ENCODE data around the gene DVL1. TPM values are rescaled to one million over a fixed set of nuclear protein-coding genes. Genes with fewer than 3 reads are reported as not detected.

DVL1 gene
- total RNA-seq, 2 experiments from 2014 or later, result 37.2 to 39.2 TPM

DNA sequence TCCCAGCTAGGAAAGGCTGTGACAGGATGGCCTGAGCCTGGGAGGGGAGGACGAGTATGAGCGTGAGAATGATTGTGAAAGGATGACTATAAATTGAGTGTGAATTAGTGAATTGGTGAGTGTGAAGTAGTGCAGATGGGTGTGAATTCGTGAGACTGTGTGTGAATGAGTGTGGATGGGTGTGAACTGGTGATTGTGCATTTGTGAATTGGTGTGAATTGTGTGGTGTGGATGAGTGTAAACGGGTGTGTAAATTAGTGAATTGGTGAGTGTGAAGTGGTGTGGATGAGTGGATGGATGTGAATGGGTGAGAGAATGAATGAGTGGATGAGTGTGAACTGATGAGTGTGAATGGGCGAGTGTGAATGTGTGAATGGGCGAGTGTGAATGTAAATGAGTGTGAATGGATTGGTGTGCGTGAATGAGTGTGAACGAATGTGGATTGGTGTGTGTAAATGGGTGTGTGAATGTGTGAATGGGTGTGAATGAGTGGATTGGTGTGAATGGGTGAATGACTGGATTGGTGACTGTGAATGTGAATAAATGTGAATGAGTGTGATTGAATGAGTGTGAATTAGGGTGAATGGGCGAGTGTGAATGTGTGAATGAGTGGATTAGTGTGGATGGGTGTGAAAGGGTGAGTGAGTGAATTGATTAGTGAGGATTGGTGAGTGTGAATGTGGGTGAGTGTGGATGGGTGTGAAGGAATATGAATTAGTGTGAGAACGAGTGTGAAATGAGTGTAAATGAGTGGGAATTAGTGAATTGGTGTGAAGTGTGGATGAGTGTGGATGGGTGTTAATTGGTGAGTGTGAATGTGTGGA is 16.9 kb upstream of the DVL1 start:
- Mint-ChIP-seq H3K27me3 (no peaks in the 10 kb centered on the region), H3K27ac (no peak overlapping the region), H3K4me1 (ENCODE audit: low read depth) (peaks cover 4% of the 10 kb centered on the region), H3K4me3 (no peak overlapping the region), H3K9me3 (no peaks in the 10 kb centered on the region), H3K36me3 (ENCODE audit: low read depth) (no peaks in the 10 kb centered on the region)
- CTCF ChIA-PET, result no interaction called here
- DNase-seq (no peak), ATAC-seq (no peak)
- intact Hi-C loops (cut with micrococcal nuclease), result no loop called here
- TF ChIP-seq CTCF (IDR thresholded peaks at IDR 0.05), result no peak
- POLR2A ChIA-PET, result interaction anchor here (0.6 kb wide), 1 partner anchor 89 kb away, joined by 3 read pairs; no protein-coding TSS in a partner anchor

- CTCF ChIA-PET, result no interaction called here
- no peak for DNase-seq
- ATAC-seq, result no peak
- TF ChIP-seq CTCF (IDR thresholded peaks at IDR 0.05), result no peak
- H3K27me3 Mint-ChIP-seq, result no peaks in the 10 kb centered on the region
- POLR2A ChIA-PET, result no interaction called here
- H3K4me1 Mint-ChIP-seq (ENCODE audit: low read depth), result peaks cover 2% of the 10 kb centered on the region
- no peaks in the 10 kb centered on the region for H3K36me3 Mint-ChIP-seq (ENCODE audit: low read depth)
- no peak overlapping the region for H3K27ac Mint-ChIP-seq
- intact Hi-C loops (cut with micrococcal nuclease), result no loop called here
- no peak overlapping the region for H3K4me3 Mint-ChIP-seq
- H3K9me3 Mint-ChIP-seq, result no peaks in the 10 kb centered on the region
These were observed 15.0 kb upstream of the DVL1 start for GRCh38 chr1:1364266-1364665.

DNA sequence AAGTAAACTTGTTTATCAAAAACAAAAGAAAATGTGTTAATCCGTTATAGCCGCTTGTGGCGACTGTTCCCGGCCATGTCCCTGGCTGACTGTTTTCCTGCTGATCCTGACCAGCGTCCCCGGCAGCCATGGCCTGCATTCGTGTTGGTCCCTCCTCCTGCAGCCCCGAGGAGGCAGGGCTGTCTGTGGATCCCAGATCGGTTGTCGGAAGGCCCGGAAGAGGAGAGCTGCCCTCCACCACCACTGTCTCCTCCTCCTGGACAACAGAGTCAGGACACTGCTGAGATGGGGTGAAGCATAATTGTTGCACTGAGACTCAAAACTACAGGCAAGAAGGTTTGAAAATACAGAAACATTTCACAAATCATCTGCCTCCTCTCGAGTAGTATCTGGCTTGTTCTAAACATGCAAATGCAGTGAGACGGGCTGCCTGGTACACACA is 12.8 kb upstream of the DVL1 start:
- H3K4me3 Mint-ChIP-seq, result no peak overlapping the region
- ChIA-PET CTCF (no interaction called here), POLR2A (no interaction called here)
- H3K36me3 Mint-ChIP-seq (ENCODE audit: low read depth), result no peaks in the 10 kb centered on the region
- no peak for ATAC-seq
- TF ChIP-seq CTCF (IDR thresholded peaks at IDR 0.05), result no peak
- H3K9me3 Mint-ChIP-seq, result no peaks in the 10 kb centered on the region
- H3K4me1 Mint-ChIP-seq (ENCODE audit: low read depth), result peaks cover 16% of the 10 kb centered on the region
- DNase-seq, result no peak
- intact Hi-C loops (cut with micrococcal nuclease), result no loop called here
- no peaks in the 10 kb centered on the region for H3K27me3 Mint-ChIP-seq
- no peak overlapping the region for H3K27ac Mint-ChIP-seq

DNA sequence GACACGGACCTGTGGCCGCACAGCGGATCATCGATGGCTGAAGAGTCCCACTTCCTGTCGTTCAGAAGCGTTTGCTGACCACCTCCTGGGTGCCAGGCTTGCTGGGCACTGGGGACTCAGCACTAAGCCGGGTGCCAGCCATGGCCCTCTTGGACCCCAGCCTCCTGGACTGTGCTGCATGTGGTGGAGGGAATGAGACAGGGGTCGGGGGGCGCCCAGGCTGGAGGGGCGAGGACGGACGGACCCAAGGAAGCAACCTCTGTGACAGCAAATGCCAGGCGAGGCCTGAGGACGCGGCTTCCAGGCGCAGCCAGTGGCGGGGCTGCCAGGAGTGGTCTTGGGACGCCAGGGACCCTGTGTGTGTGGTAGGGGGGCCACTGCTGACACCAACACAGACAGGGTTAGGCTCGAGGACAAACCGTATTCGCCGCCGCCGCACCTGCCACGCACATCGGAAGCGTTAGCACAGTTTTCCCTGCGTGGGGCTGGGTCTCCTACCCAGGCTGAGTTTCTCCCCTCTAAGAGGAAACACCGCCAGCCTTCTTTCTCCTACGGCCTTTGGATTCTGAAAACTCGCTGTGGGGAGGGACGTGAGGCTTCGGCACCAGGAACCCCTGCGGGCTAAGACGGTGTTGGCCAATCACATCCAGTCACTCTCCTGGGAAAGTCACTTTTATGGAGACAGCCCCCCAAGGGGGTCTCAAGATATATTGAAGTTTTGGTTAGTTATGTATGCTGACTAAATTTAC is 12.2 kb upstream of the DVL1 start:
- ChIA-PET CTCF (no interaction called here), POLR2A (no interaction called here)
- DNase-seq, result no peak
- Mint-ChIP-seq H3K4me3 (no peak overlapping the region), H3K27ac (no peak overlapping the region), H3K36me3 (ENCODE audit: low read depth) (no peaks in the 10 kb centered on the region), H3K9me3 (no peaks in the 10 kb centered on the region), H3K4me1 (ENCODE audit: low read depth) (peaks cover 16% of the 10 kb centered on the region), H3K27me3 (no peaks in the 10 kb centered on the region)
- no peak for ATAC-seq
- TF ChIP-seq CTCF (IDR thresholded peaks at IDR 0.05), result no peak
- intact Hi-C loops (cut with micrococcal nuclease), result no loop called here
